ENCODE data around the gene BTNL3. TPM values are rescaled to one million over a fixed set of nuclear protein-coding genes. Genes with fewer than 3 reads are reported as not detected.

The BTNL3 gene
- total and polyA plus RNA-seq, 4 donors, result 0.47 to 1.8 (median 0.71) TPM; not detected in 1

- no peak for DNase-seq
- WGBS, 2 donors, result 83 to 85% methylated on average over 26 of the region's 26 CpGs
- ATAC-seq (ENCODE audit: insufficient read depth, low FRiP score), result no peak
- Histone ChIP-seq H3K9me3 (ENCODE audit: control insufficient read depth in 4 of 4, insufficient read depth in 3 of 4, low read length in 3 of 4) (peaks cover 0 to 11% (median 9%) of the 10 kb centered on the region in 4 donors), H3K9ac (ENCODE audit: insufficient read depth in 1 of 2, low read length in 2 of 2) (no peak overlapping the region), H3K36me3 (ENCODE audit: control insufficient read depth in 4 of 4, insufficient read depth in 4 of 4, low read length in 4 of 4) (no peaks in the 10 kb centered on the region), H3K4me3 (no peak overlapping the region), H3K4me1 (ENCODE audit: control insufficient read depth in 5 of 5, insufficient read depth in 5 of 5, low read length in 5 of 5) (no peaks in the 10 kb centered on the region), H3K27me3 (ENCODE audit: control insufficient read depth in 3 of 3, insufficient read depth in 3 of 3, low read length in 2 of 3) (no peaks in the 10 kb centered on the region), H3K27ac (ENCODE audit: low read depth in 1 of 2, low read length in 1 of 2) (no peak overlapping the region)
- TF ChIP-seq CTCF (IDR thresholded peaks at IDR 0.05; ENCODE audit: control extremely low read depth, extremely low read depth), result no peak
These were observed 39.6 kb downstream of the BTNL3 start for GRCh38 chr5:181028032-181028819.

- WGBS, 2 donors, result 83 to 95% methylated on average over 3 of the region's 3 CpGs
- H3K27me3 ChIP-seq (ENCODE audit: control insufficient read depth in 3 of 3, insufficient read depth in 3 of 3, low read length in 2 of 3), result no peaks in the 10 kb centered on the region
- no peaks in the 10 kb centered on the region for H3K36me3 ChIP-seq (ENCODE audit: control insufficient read depth in 4 of 4, insufficient read depth in 4 of 4, low read length in 4 of 4)
- peaks cover 0 to 4% (median 0%) of the 10 kb centered on the region in 5 donors for H3K4me1 ChIP-seq (ENCODE audit: control insufficient read depth in 5 of 5, insufficient read depth in 5 of 5, low read length in 5 of 5)
- no peak overlapping the region for H3K27ac ChIP-seq (ENCODE audit: low read depth in 1 of 2, low read length in 1 of 2)
- TF ChIP-seq CTCF (IDR thresholded peaks at IDR 0.05; ENCODE audit: control extremely low read depth, extremely low read depth), result no peak
- no peak overlapping the region for H3K4me3 ChIP-seq
- H3K9me3 ChIP-seq (ENCODE audit: control insufficient read depth in 4 of 4, insufficient read depth in 3 of 4, low read length in 3 of 4), result peaks cover 0 to 3% (median 0%) of the 10 kb centered on the region in 4 donors
- DNase-seq (no peak), ATAC-seq (ENCODE audit: insufficient read depth, low FRiP score) (no peak)
- H3K9ac ChIP-seq (ENCODE audit: insufficient read depth in 1 of 2, low read length in 2 of 2), result no peak overlapping the region
These were observed 43.1 kb downstream of the BTNL3 start for GRCh38 chr5:181031716-181032115.

GRCh38 chr5:181035991-181036815 is 47.6 kb downstream of the BTNL3 start:
- DNase-seq (peak in 1 of 3 donors; percentile 19), ATAC-seq (ENCODE audit: insufficient read depth, low FRiP score) (no peak)
- 74 to 83% methylated on average over 20 of the region's 20 CpGs for WGBS, 2 donors
- no peak overlapping the region for H3K4me3 ChIP-seq
- H3K9me3 ChIP-seq (ENCODE audit: control insufficient read depth in 4 of 4, insufficient read depth in 3 of 4, low read length in 3 of 4), result peaks cover 0 to 3% (median 0%) of the 10 kb centered on the region in 4 donors
- no peak for TF ChIP-seq CTCF (IDR thresholded peaks at IDR 0.05; ENCODE audit: control extremely low read depth, extremely low read depth)
- peak overlapping the region in 1 of 2 donors; percentile 38 for H3K27ac ChIP-seq (ENCODE audit: low read depth in 1 of 2, low read length in 1 of 2)
- no peaks in the 10 kb centered on the region for H3K36me3 ChIP-seq (ENCODE audit: control insufficient read depth in 4 of 4, insufficient read depth in 4 of 4, low read length in 4 of 4)
- H3K4me1 ChIP-seq (ENCODE audit: control insufficient read depth in 5 of 5, insufficient read depth in 5 of 5, low read length in 5 of 5), result peaks cover 0 to 8% (median 0%) of the 10 kb centered on the region in 5 donors
- no peak overlapping the region for H3K9ac ChIP-seq (ENCODE audit: insufficient read depth in 1 of 2, low read length in 2 of 2)
- peaks cover 0 to 3% (median 2%) of the 10 kb centered on the region in 3 donors for H3K27me3 ChIP-seq (ENCODE audit: control insufficient read depth in 3 of 3, insufficient read depth in 3 of 3, low read length in 2 of 3)

All from lung (tissue), 12 donors.